ENCODE data around the gene CYB561D1.
A peak's percentile ranks its signal among the peaks of the same experiment; 100 is the strongest.

CYB561D1 gene

DNA sequence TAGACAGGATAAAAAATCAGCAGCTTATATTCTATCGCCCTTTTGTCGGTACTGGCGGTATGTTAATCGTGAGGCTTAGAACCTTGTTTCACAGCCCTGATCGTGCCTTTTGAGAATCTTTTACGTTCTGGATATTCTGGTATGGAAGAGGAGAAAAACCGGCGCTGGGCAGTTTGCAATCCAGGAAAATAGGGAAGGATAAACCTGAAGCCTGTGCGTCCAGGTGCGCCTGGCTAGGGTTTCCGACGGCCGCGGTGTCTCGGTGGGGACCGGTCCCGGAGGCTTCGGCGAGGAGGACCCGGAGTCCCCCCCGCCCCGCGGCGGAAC, 27.8 kb upstream of the CYB561D1 start:
- TF ChIP-seq, protein P1, sequence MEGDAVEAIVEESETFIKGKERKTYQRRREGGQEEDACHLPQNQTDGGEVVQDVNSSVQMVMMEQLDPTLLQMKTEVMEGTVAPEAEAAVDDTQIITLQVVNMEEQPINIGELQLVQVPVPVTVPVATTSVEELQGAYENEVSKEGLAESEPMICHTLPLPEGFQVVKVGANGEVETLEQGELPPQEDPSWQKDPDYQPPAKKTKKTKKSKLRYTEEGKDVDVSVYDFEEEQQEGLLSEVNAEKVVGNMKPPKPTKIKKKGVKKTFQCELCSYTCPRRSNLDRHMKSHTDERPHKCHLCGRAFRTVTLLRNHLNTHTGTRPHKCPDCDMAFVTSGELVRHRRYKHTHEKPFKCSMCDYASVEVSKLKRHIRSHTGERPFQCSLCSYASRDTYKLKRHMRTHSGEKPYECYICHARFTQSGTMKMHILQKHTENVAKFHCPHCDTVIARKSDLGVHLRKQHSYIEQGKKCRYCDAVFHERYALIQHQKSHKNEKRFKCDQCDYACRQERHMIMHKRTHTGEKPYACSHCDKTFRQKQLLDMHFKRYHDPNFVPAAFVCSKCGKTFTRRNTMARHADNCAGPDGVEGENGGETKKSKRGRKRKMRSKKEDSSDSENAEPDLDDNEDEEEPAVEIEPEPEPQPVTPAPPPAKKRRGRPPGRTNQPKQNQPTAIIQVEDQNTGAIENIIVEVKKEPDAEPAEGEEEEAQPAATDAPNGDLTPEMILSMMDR (IDR thresholded peaks at IDR 0.05; ENCODE audit: borderline replicate concordance, control extremely low read depth, extremely low read depth, insufficient read depth, missing control alignments): no peak
- in situ Hi-C loops (cut with MboI; ENCODE audit: low sequenced_read_pairs, unreplicated experiment): no loop called here
- DNase-seq (ENCODE audit: low spot score): peak; percentile 21

DNA sequence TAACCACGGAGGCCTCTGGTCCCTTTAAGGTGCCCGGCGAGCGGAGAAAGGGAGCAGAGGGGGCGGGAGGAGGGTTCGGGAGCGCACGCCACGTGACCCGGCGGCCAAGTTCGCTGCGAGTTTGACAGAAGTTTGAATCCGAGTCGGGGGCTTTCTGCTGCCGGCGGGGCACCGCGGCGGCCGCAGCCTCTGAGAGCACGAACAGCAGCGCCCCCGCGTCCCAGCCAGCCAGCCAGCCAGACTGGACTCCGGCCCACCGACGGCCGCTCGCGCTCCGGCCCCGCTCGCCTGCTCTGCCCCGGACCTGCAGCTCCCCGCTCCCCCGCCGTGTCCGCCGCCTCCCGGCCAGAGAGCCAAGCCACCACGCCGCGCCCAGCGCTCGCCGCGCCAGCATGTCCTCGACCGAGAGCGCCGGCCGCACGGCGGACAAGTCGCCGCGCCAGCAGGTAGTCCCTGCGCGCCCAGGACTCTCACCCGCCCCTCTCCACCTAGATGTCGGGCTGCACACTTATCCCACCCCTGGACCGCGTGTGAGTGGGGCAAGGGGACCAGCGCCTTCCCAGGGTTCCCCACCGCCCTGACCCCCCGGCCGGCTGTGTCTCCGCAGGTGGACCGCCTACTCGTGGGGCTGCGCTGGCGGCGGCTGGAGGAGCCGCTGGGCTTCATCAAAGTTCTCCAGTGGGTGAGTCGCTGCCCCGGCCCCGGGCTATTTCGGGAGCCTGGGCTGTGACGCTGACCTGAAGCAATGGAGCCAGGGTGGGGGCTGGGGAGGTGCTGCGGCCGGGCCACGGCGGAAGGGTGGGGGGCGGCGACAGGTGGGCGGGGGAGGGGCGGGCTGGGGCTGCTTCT, 27.2 kb upstream of the CYB561D1 start, which contains the start of gene SYPL2:
SYPL2 (plus strand) TSS at position 95 of the 849 bp plus-strand sequence; CDS start at position 393, 298 bp downstream.
- in situ Hi-C loops (cut with MboI; ENCODE audit: low sequenced_read_pairs, unreplicated experiment): no loop called here
- DNase-seq (ENCODE audit: low spot score): peak; percentile 48
- TF ChIP-seq, protein P1 (IDR thresholded peaks at IDR 0.05; ENCODE audit: borderline replicate concordance, control extremely low read depth, extremely low read depth, insufficient read depth, missing control alignments): no peak

DNA sequence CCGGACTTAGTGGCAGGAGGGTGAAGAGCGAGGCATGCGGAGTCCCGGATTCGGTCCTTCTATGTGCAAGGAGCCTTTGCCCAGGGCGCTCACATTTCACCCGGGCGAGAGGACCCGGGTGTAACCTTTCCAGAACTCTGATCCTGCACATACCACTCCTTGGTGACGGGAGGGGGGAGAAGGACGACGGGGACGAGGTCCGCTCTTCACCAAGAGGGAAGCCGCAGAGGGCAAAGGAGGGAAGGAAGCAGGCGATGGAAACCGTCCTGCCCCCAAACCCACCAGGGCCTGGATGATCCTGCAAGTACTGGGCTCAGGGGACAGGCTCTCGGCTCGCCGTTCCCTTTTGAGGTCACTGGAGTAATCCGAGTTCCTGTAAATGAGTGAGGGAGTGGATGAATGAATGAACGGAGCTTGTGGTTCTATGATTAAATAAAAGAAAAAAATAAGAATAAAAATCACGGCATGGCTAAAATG, 26.6 kb upstream of the CYB561D1 start:
- in situ Hi-C loops (cut with MboI; ENCODE audit: low sequenced_read_pairs, unreplicated experiment): no loop called here
- TF ChIP-seq, protein P1 (IDR thresholded peaks at IDR 0.05; ENCODE audit: borderline replicate concordance, control extremely low read depth, extremely low read depth, insufficient read depth, missing control alignments): no peak
- peak; percentile 38 for DNase-seq (ENCODE audit: low spot score)

DNA sequence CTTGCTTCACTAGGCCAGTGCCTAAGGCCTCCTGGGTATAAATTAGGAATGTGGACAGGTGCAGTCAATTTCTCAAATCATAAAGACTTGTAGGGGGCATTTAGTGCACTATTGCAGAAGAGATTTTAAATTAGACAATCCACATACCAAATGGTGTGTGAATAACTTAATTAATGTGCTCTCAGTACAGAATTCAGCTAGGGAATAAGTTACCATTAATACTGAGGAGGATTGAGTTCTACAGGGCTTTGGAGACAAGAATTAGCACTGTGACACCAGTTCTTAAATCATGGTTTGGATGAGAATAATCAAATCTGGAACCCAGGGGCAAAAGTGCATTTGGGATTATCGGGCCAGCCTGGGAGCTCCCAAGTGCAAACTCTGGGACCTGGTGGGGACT, 25.8 kb upstream of the CYB561D1 start:
- TF ChIP-seq, protein P1 (IDR thresholded peaks at IDR 0.05; ENCODE audit: borderline replicate concordance, control extremely low read depth, extremely low read depth, insufficient read depth, missing control alignments): no peak
- in situ Hi-C loops (cut with MboI; ENCODE audit: low sequenced_read_pairs, unreplicated experiment): no loop called here
- no peak for DNase-seq (ENCODE audit: low spot score)

DNA sequence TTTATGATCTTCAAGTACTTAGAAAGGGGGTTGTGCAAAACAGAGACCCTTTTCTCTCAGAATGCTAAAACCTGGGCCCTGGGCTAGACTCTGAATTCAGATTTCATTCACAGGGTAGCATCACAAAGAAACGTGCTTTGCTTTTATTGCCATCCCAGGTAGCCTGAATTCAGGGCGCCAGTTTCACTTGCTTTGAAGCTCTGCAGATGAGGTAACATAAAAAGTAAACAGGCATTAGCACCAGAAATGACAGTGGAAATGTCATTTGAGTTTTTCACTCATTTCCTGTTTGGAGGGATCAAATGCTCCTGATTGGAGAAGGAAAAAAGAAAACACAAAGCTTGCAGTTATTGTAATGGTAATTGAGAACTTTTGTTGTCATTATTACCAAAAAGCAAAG, 25.0 kb upstream of the CYB561D1 start:
- TF ChIP-seq, protein P1 (IDR thresholded peaks at IDR 0.05; ENCODE audit: borderline replicate concordance, control extremely low read depth, extremely low read depth, insufficient read depth, missing control alignments): no peak
- in situ Hi-C loops (cut with MboI; ENCODE audit: low sequenced_read_pairs, unreplicated experiment): no loop called here
- DNase-seq (ENCODE audit: low spot score): no peak

DNA sequence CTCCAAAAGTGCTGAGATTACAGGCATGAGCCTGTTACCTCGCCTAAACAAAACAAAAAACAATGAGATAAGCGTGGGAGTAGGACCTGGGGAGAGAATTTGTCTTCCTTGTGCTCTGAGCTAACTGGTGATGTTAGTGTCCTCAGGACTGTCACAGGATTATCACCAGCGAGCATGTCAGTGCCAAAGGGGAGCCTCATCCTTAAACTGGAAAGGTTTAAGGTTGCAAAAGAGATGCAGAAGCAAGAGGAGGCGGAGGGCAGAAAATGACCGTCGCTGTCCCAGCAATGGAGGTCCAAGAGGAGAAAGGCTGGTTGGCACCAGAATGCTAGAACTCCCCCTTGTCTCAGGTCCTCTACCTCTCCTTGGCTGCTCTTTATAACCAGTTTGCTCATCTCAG, 23.6 kb upstream of the CYB561D1 start:
- in situ Hi-C loops (cut with MboI; ENCODE audit: low sequenced_read_pairs, unreplicated experiment): no loop called here
- DNase-seq (ENCODE audit: low spot score): no peak
- TF ChIP-seq, protein P1 (IDR thresholded peaks at IDR 0.05; ENCODE audit: borderline replicate concordance, control extremely low read depth, extremely low read depth, insufficient read depth, missing control alignments): no peak
